ENCODE data around the gene ST14. TPM values are rescaled to one million over a fixed set of nuclear protein-coding genes. Genes with fewer than 3 reads are reported as not detected.

Gene ST14
- polyA plus RNA-seq, 3 donors = 13.3 to 36.0 (median 23.6) TPM

DNA sequence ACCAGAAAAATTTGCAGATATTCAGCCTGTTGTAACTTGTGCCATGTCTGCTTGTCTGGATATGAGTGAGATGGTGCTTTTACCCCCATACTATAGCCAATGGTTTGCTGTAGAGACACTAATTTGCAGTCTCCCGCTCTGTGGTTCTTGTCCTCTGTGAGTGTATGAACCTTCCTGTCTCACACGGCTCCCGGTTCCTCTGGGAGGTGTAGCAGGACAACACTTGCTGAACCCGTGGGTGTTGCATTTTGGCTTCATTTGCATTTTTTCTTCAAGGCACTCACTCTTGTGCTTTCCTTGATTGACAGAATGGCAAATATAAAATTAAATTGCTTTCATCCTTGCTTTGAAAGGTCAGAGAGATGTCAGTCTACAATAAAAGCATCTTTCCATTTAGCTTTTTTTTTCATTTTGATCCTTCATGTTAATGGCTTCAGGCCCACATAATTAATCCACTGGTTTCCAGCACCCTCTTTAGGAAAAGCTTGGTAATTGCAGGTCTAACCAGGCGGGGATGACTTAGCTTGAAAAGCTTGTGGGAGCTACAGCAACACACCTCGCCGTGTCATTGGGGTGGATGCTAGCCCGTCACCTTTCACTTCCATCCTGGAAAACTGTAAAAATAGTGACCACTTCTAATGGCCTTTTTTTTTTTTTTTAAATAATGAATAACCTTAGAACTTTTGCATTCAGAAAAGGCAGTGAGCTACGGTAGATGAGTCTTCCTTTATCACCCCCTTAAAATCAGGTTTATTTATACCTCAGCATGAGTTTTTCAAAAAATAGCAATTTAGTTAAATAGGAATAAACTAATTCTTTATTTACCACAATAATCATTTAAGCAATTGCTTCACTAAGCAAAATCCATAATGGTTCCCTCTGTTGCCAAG lies 27.4 kb upstream of the ST14 start:
- peak overlapping the region; percentile 74 to 92 (median 82) for H3K27ac Mint-ChIP-seq
- H3K4me3 ChIP-seq (replicated peaks in 1 of 3; ENCODE audit: low read depth in 2 of 3, low read length in 3 of 3) = no peak overlapping the region
- peaks cover 93 to 98% of the 10 kb centered on the region in 2 donors for H3K36me3 Mint-ChIP-seq
- TF ChIP-seq, protein P1, sequence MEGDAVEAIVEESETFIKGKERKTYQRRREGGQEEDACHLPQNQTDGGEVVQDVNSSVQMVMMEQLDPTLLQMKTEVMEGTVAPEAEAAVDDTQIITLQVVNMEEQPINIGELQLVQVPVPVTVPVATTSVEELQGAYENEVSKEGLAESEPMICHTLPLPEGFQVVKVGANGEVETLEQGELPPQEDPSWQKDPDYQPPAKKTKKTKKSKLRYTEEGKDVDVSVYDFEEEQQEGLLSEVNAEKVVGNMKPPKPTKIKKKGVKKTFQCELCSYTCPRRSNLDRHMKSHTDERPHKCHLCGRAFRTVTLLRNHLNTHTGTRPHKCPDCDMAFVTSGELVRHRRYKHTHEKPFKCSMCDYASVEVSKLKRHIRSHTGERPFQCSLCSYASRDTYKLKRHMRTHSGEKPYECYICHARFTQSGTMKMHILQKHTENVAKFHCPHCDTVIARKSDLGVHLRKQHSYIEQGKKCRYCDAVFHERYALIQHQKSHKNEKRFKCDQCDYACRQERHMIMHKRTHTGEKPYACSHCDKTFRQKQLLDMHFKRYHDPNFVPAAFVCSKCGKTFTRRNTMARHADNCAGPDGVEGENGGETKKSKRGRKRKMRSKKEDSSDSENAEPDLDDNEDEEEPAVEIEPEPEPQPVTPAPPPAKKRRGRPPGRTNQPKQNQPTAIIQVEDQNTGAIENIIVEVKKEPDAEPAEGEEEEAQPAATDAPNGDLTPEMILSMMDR (IDR thresholded peaks at IDR 0.05) = peak; percentile 94
- H4K20me1 ChIP-seq (ENCODE audit: insufficient read depth, low read length) = peaks cover 98% of the 10 kb centered on the region
- no peak overlapping the region for H3K4me3 Mint-ChIP-seq
- peak; percentile 59 to 72 (median 67) for DNase-seq
- H3K4me1 Mint-ChIP-seq = peaks cover 10% of the 10 kb centered on the region
- 30% methylated on average over 2 of the region's 9 CpGs for WGBS (ENCODE audit: insufficient coverage)
- peaks cover 96 to 99% of the 10 kb centered on the region in 2 donors for H3K36me3 ChIP-seq (replicated peaks in 1 of 2; ENCODE audit: control insufficient read depth in 1 of 2, insufficient read depth in 2 of 2, low read length in 2 of 2)
- no peak overlapping the region for H2AFZ ChIP-seq (ENCODE audit: insufficient read depth, low read depth, low read length, poor library complexity, severe bottlenecking)
- H3K4me1 ChIP-seq (ENCODE audit: control insufficient read depth in 1 of 2, insufficient read depth in 2 of 2, low read length in 2 of 2) = peaks cover 4 to 5% of the 10 kb centered on the region in 2 donors
- peak overlapping the region; percentile 22 to 72 for H3K27ac ChIP-seq (ENCODE audit: low read depth in 1 of 2, low read length in 2 of 2)
- no peaks in the 10 kb centered on the region for H3K9me3 Mint-ChIP-seq
- no peaks in the 10 kb centered on the region for H3K9me3 ChIP-seq (replicated peaks in 1 of 2; ENCODE audit: control insufficient read depth in 1 of 2, insufficient read depth in 1 of 2, low read length in 2 of 2)
- H3K79me2 ChIP-seq (ENCODE audit: insufficient read depth, low read length) = peaks cover 96% of the 10 kb centered on the region
- no peak overlapping the region for H3K9ac ChIP-seq (ENCODE audit: insufficient read depth, low read length, poor library complexity, severe bottlenecking)
- no peaks in the 10 kb centered on the region for H3K27me3 ChIP-seq (ENCODE audit: control insufficient read depth in 2 of 2, insufficient read depth in 2 of 2, low read length in 2 of 2)
- intact Hi-C loops (cut with micrococcal nuclease) = loop anchor here (2.0 to 5.0 kb wide), 2 partner anchors 130 to 209 kb away; partner anchors contain the start of gene PRDM10 (in 1 of the 2)
- no peak overlapping the region for H3K4me2 ChIP-seq (replicated peaks; ENCODE audit: extremely low read depth, low read length, poor library complexity, severe bottlenecking)
- peaks cover 0 to 2% (median 0%) of the 10 kb centered on the region in 3 donors for H3K27me3 Mint-ChIP-seq (ENCODE audit: low read depth in 3 of 3)

DNA sequence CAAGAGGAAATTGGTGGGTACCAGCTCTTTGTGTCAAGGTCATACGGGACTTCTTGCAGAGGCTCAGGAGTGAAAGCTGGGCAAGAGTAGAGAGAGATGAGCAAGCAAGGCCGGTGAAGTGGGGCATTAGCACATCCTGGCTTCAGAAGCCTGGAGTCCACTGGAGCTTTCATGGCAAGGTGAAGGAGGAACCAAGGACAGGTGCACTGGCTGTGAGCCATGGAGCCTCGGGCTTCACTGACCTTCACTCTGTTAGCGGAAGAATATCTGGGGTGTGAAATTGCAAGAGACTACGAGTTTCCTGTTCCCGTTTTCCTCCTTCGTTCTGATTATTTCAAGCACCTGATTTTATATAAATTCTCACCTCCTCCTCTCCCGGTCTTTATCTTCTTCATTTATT lies 25.9 kb upstream of the ST14 start:
- Mint-ChIP-seq H3K4me1 (peaks cover 7% of the 10 kb centered on the region), H3K27me3 (ENCODE audit: low read depth in 3 of 3) (peaks cover 0 to 2% (median 0%) of the 10 kb centered on the region in 3 donors), H3K36me3 (peaks cover 91 to 98% of the 10 kb centered on the region in 2 donors), H3K4me3 (no peak overlapping the region), H3K9me3 (peaks cover 0 to 2% (median 0%) of the 10 kb centered on the region in 7 donors), H3K27ac (peak overlapping the region in 5 of 7 donors; percentile 11 to 74 (median 68))
- H3K27me3 ChIP-seq (ENCODE audit: control insufficient read depth in 2 of 2, insufficient read depth in 2 of 2, low read length in 2 of 2) = no peaks in the 10 kb centered on the region
- H3K4me1 ChIP-seq (ENCODE audit: control insufficient read depth in 1 of 2, insufficient read depth in 2 of 2, low read length in 2 of 2) = peaks cover 0 to 3% of the 10 kb centered on the region in 2 donors
- no peak overlapping the region for H3K4me2 ChIP-seq (replicated peaks; ENCODE audit: extremely low read depth, low read length, poor library complexity, severe bottlenecking)
- no peak overlapping the region for H2AFZ ChIP-seq (ENCODE audit: insufficient read depth, low read depth, low read length, poor library complexity, severe bottlenecking)
- H3K79me2 ChIP-seq (ENCODE audit: insufficient read depth, low read length) = peaks cover 96% of the 10 kb centered on the region
- peak overlapping the region in 1 of 2 donors; percentile 64 for H3K27ac ChIP-seq (ENCODE audit: low read depth in 1 of 2, low read length in 2 of 2)
- peaks cover 100% of the 10 kb centered on the region for H4K20me1 ChIP-seq (ENCODE audit: insufficient read depth, low read length)
- peaks cover 91 to 99% of the 10 kb centered on the region in 2 donors for H3K36me3 ChIP-seq (replicated peaks in 1 of 2; ENCODE audit: control insufficient read depth in 1 of 2, insufficient read depth in 2 of 2, low read length in 2 of 2)
- H3K4me3 ChIP-seq (replicated peaks in 1 of 3; ENCODE audit: low read depth in 2 of 3, low read length in 3 of 3) = no peak overlapping the region
- H3K9me3 ChIP-seq (replicated peaks in 1 of 2; ENCODE audit: control insufficient read depth in 1 of 2, insufficient read depth in 1 of 2, low read length in 2 of 2) = no peaks in the 10 kb centered on the region
- no peak overlapping the region for H3K9ac ChIP-seq (ENCODE audit: insufficient read depth, low read length, poor library complexity, severe bottlenecking)
- WGBS (ENCODE audit: insufficient coverage) = 94% methylated on average over 2 of the region's 8 CpGs
- intact Hi-C loops (cut with micrococcal nuclease) = loop anchor here (2.0 to 5.0 kb wide), 2 partner anchors 131 to 211 kb away; partner anchors contain the start of gene PRDM10 (in 1 of the 2)
- TF ChIP-seq, protein P1 (IDR thresholded peaks at IDR 0.05) = no peak
- no peak for DNase-seq

Measured in CD14-positive monocyte (primary cell).